ENCODE data around the gene LDLRAD4.

Gene LDLRAD4

GRCh38 chr18:13641551-13642439 lies 423.2 kb downstream of the LDLRAD4 start:
- no peaks in the 10 kb centered on the region for H3K27me3 ChIP-seq (ENCODE audit: control insufficient read depth, insufficient read depth, low read length)

GRCh38 chr18:13642440-13642827 lies 423.9 kb downstream of the LDLRAD4 start:
- peak overlapping the region; percentile 44; the same call in 1 of the 2 replicates for H3K4me3 ChIP-seq (ENCODE audit: low read depth, low read length)
- no peaks in the 10 kb centered on the region for H3K27me3 ChIP-seq (ENCODE audit: control insufficient read depth, insufficient read depth, low read length)
- H3K36me3 ChIP-seq (ENCODE audit: control insufficient read depth, insufficient read depth, low read length) = no peaks in the 10 kb centered on the region

More at GRCh38 chr18:13641551-13642439, 423.2 kb downstream of the LDLRAD4 start:
- Histone ChIP-seq H3K27ac (ENCODE audit: low read depth, low read length) (no peak overlapping the region), H3K36me3 (ENCODE audit: control insufficient read depth, insufficient read depth, low read length) (no peaks in the 10 kb centered on the region), H3K4me3 (ENCODE audit: low read depth, low read length) (peak overlapping the region; percentile 44; the same call in 1 of the 2 replicates), H3K9me3 (ENCODE audit: control insufficient read depth, insufficient read depth, low read depth, low read length) (no peaks in the 10 kb centered on the region), H3K4me1 (ENCODE audit: control insufficient read depth, insufficient read depth, low read length) (no peaks in the 10 kb centered on the region), H3K9ac (ENCODE audit: low read length) (no peak overlapping the region)

GRCh38 chr18:13643261-13643751 lies 424.7 kb downstream of the LDLRAD4 start:
- H3K4me3 ChIP-seq (ENCODE audit: low read depth, low read length) = no peak overlapping the region
- H3K27me3 ChIP-seq (ENCODE audit: control insufficient read depth, insufficient read depth, low read length) = no peaks in the 10 kb centered on the region
- no peaks in the 10 kb centered on the region for H3K9me3 ChIP-seq (ENCODE audit: control insufficient read depth, insufficient read depth, low read depth, low read length)

More at GRCh38 chr18:13642440-13642827, 423.9 kb downstream of the LDLRAD4 start:
- H3K9me3 ChIP-seq (ENCODE audit: control insufficient read depth, insufficient read depth, low read depth, low read length) = no peaks in the 10 kb centered on the region
- no peaks in the 10 kb centered on the region for H3K4me1 ChIP-seq (ENCODE audit: control insufficient read depth, insufficient read depth, low read length)
- no peak overlapping the region for H3K27ac ChIP-seq (ENCODE audit: low read depth, low read length)
- no peak overlapping the region for H3K9ac ChIP-seq (ENCODE audit: low read length)

GRCh38 chr18:13645093-13645492 lies 426.5 kb downstream of the LDLRAD4 start:
- no peaks in the 10 kb centered on the region for H3K27me3 ChIP-seq (ENCODE audit: control insufficient read depth, insufficient read depth, low read length)
- no peak overlapping the region for H3K27ac ChIP-seq (ENCODE audit: low read depth, low read length)
- H3K4me3 ChIP-seq (ENCODE audit: low read depth, low read length) = no peak overlapping the region
- H3K9me3 ChIP-seq (ENCODE audit: control insufficient read depth, insufficient read depth, low read depth, low read length) = no peaks in the 10 kb centered on the region
- no peak overlapping the region for H3K9ac ChIP-seq (ENCODE audit: low read length)
- H3K4me1 ChIP-seq (ENCODE audit: control insufficient read depth, insufficient read depth, low read length) = no peaks in the 10 kb centered on the region
- H3K36me3 ChIP-seq (ENCODE audit: control insufficient read depth, insufficient read depth, low read length) = no peaks in the 10 kb centered on the region

More at GRCh38 chr18:13643261-13643751, 424.7 kb downstream of the LDLRAD4 start:
- Histone ChIP-seq H3K4me1 (ENCODE audit: control insufficient read depth, insufficient read depth, low read length) (no peaks in the 10 kb centered on the region), H3K36me3 (ENCODE audit: control insufficient read depth, insufficient read depth, low read length) (no peaks in the 10 kb centered on the region), H3K9ac (ENCODE audit: low read length) (no peak overlapping the region), H3K27ac (ENCODE audit: low read depth, low read length) (no peak overlapping the region)

- no peaks in the 10 kb centered on the region for H3K4me1 ChIP-seq (ENCODE audit: control insufficient read depth, insufficient read depth, low read length)
- no peak overlapping the region for H3K9ac ChIP-seq (ENCODE audit: low read length)
- H3K27ac ChIP-seq (ENCODE audit: low read depth, low read length) = no peak overlapping the region
- no peaks in the 10 kb centered on the region for H3K27me3 ChIP-seq (ENCODE audit: control insufficient read depth, insufficient read depth, low read length)
- H3K36me3 ChIP-seq (ENCODE audit: control insufficient read depth, insufficient read depth, low read length) = no peaks in the 10 kb centered on the region
- H3K9me3 ChIP-seq (ENCODE audit: control insufficient read depth, insufficient read depth, low read depth, low read length) = no peaks in the 10 kb centered on the region
- H3K4me3 ChIP-seq (ENCODE audit: low read depth, low read length) = no peak overlapping the region
Observed at GRCh38 chr18:13646633-13647032, 428.1 kb downstream of the LDLRAD4 start.

- no peak overlapping the region for H3K9ac ChIP-seq (ENCODE audit: low read length)
- no peak overlapping the region for H3K4me3 ChIP-seq (ENCODE audit: low read depth, low read length)
- H3K4me1 ChIP-seq (ENCODE audit: control insufficient read depth, insufficient read depth, low read length) = no peaks in the 10 kb centered on the region
- H3K27me3 ChIP-seq (ENCODE audit: control insufficient read depth, insufficient read depth, low read length) = no peaks in the 10 kb centered on the region
- no peak overlapping the region for H3K27ac ChIP-seq (ENCODE audit: low read depth, low read length)
- no peaks in the 10 kb centered on the region for H3K9me3 ChIP-seq (ENCODE audit: control insufficient read depth, insufficient read depth, low read depth, low read length)
- H3K36me3 ChIP-seq (ENCODE audit: control insufficient read depth, insufficient read depth, low read length) = no peaks in the 10 kb centered on the region
Observed at GRCh38 chr18:13647761-13648160, 429.2 kb downstream of the LDLRAD4 start.

GRCh38 chr18:13649397-13650390 lies 431.1 kb downstream of the LDLRAD4 start:
- H3K4me3 ChIP-seq (ENCODE audit: low read depth, low read length) = no peak overlapping the region
- H3K27ac ChIP-seq (ENCODE audit: low read depth, low read length) = no peak overlapping the region
- H3K4me1 ChIP-seq (ENCODE audit: control insufficient read depth, insufficient read depth, low read length) = no peaks in the 10 kb centered on the region
- no peaks in the 10 kb centered on the region for H3K9me3 ChIP-seq (ENCODE audit: control insufficient read depth, insufficient read depth, low read depth, low read length)
- H3K36me3 ChIP-seq (ENCODE audit: control insufficient read depth, insufficient read depth, low read length) = no peaks in the 10 kb centered on the region
- no peaks in the 10 kb centered on the region for H3K27me3 ChIP-seq (ENCODE audit: control insufficient read depth, insufficient read depth, low read length)
- no peak overlapping the region for H3K9ac ChIP-seq (ENCODE audit: low read length)

GRCh38 chr18:13653746-13654433 lies 435.3 kb downstream of the LDLRAD4 start:
- Histone ChIP-seq H3K4me1 (ENCODE audit: control insufficient read depth, insufficient read depth, low read length) (no peaks in the 10 kb centered on the region), H3K27me3 (ENCODE audit: control insufficient read depth, insufficient read depth, low read length) (no peaks in the 10 kb centered on the region)

GRCh38 chr18:13657974-13658373 lies 439.4 kb downstream of the LDLRAD4 start:
- H3K9me3 ChIP-seq (ENCODE audit: control insufficient read depth, insufficient read depth, low read depth, low read length) = no peaks in the 10 kb centered on the region
- no peaks in the 10 kb centered on the region for H3K4me1 ChIP-seq (ENCODE audit: control insufficient read depth, insufficient read depth, low read length)
- no peak overlapping the region for H3K9ac ChIP-seq (ENCODE audit: low read length)
- no peak overlapping the region for H3K4me3 ChIP-seq (ENCODE audit: low read depth, low read length)
- H3K27ac ChIP-seq (ENCODE audit: low read depth, low read length) = no peak overlapping the region
- H3K27me3 ChIP-seq (ENCODE audit: control insufficient read depth, insufficient read depth, low read length) = no peaks in the 10 kb centered on the region
- no peaks in the 10 kb centered on the region for H3K36me3 ChIP-seq (ENCODE audit: control insufficient read depth, insufficient read depth, low read length)

More at GRCh38 chr18:13653746-13654433, 435.3 kb downstream of the LDLRAD4 start:
- Histone ChIP-seq H3K4me3 (ENCODE audit: low read depth, low read length) (no peak overlapping the region), H3K27ac (ENCODE audit: low read depth, low read length) (no peak overlapping the region), H3K9me3 (ENCODE audit: control insufficient read depth, insufficient read depth, low read depth, low read length) (no peaks in the 10 kb centered on the region), H3K9ac (ENCODE audit: low read length) (no peak overlapping the region), H3K36me3 (ENCODE audit: control insufficient read depth, insufficient read depth, low read length) (no peaks in the 10 kb centered on the region)

- no peaks in the 10 kb centered on the region for H3K9me3 ChIP-seq (ENCODE audit: control insufficient read depth, insufficient read depth, low read depth, low read length)
- no peak overlapping the region for H3K9ac ChIP-seq (ENCODE audit: low read length)
- no peaks in the 10 kb centered on the region for H3K27me3 ChIP-seq (ENCODE audit: control insufficient read depth, insufficient read depth, low read length)
- no peak overlapping the region for H3K4me3 ChIP-seq (ENCODE audit: low read depth, low read length)
- H3K36me3 ChIP-seq (ENCODE audit: control insufficient read depth, insufficient read depth, low read length) = no peaks in the 10 kb centered on the region
- H3K4me1 ChIP-seq (ENCODE audit: control insufficient read depth, insufficient read depth, low read length) = no peaks in the 10 kb centered on the region
- H3K27ac ChIP-seq (ENCODE audit: low read depth, low read length) = no peak overlapping the region
Observed at GRCh38 chr18:13658436-13659204, 440.1 kb downstream of the LDLRAD4 start.

Data from HUES6 (cell line).